Liver (tissue), 9 donors: Measurements from ENCODE around the gene DNAJA3. TPM values are rescaled to one million over a fixed set of nuclear protein-coding genes. Genes with fewer than 3 reads are reported as not detected.

Experiments used
- DNase-seq: peaks from one replicate; pipeline ENCODE4 v3.0.0-alpha.2; 2017; ENCODE audit warnings: low spot score
- H3K27ac ChIP-seq, 2 donors: one replicate each; pipeline ENCODE4 v1.7.0; 2013; ENCODE audit warnings: inconsistent platforms in 2 of 2, low read length in 2 of 2, control low read depth in 1 of 2, low read depth in 1 of 2, mild to moderate bottlenecking in 1 of 2
- H3K27me3 ChIP-seq, 4 donors: one replicate each; pipeline versions ENCODE4 v1.6.1 to v1.7.0; 2013; ENCODE audit warnings: low read length in 3 of 4, inconsistent platforms in 1 of 4, mild to moderate bottlenecking in 1 of 4, moderate library complexity in 1 of 4; ENCODE audit not compliant: control insufficient read depth in 4 of 4, insufficient read depth in 4 of 4
- H3K36me3 ChIP-seq, 4 donors: one replicate each; pipeline versions ENCODE4 v1.6.1 to v1.7.0; 2013; ENCODE audit warnings: low read length in 3 of 4, mild to moderate bottlenecking in 3 of 4, low read depth in 1 of 4, moderate library complexity in 1 of 4; ENCODE audit not compliant: control insufficient read depth in 4 of 4, insufficient read depth in 3 of 4
- H3K4me1 ChIP-seq, 4 donors: one replicate each; pipeline versions ENCODE4 v1.6.1 to v1.7.0; 2013; ENCODE audit warnings: low read length in 3 of 4, mild to moderate bottlenecking in 3 of 4, moderate library complexity in 1 of 4; ENCODE audit not compliant: control insufficient read depth in 4 of 4, insufficient read depth in 4 of 4
- H3K4me3 ChIP-seq, 3 donors: one replicate each; pipeline versions ENCODE4 v1.6.1 to v1.7.0; 2013; ENCODE audit warnings: low read length in 3 of 3, control low read depth in 1 of 3, low read depth in 1 of 3, mild to moderate bottlenecking in 1 of 3
- H3K9ac ChIP-seq, 2 donors: one replicate each; pipeline ENCODE4 v1.7.0; 2013; ENCODE audit warnings: low read length in 2 of 2, mild to moderate bottlenecking in 2 of 2, moderate library complexity in 2 of 2, control low read depth in 1 of 2, low read depth in 1 of 2
- H3K9me3 ChIP-seq, 4 donors: one replicate each; pipeline versions ENCODE4 v1.6.1 to v1.7.0; 2013; ENCODE audit warnings: low read length in 3 of 4; ENCODE audit not compliant: control insufficient read depth in 4 of 4
- EGR1 ChIP-seq, 2 donors: IDR thresholded peaks; 2 replicates each; pipeline ENCODE4 v1.6.1; 2016 to 2018; ENCODE audit warnings: antibody characterized with exemption in 2 of 2, low read depth in 2 of 2
- FOXA1 ChIP-seq: IDR thresholded peaks from 2 replicates; pipeline ENCODE4 v1.6.1; 2016; ENCODE audit warnings: antibody characterized with exemption
- FOXA2 ChIP-seq: IDR thresholded peaks from 2 replicates; pipeline ENCODE4 v1.6.1; 2016; ENCODE audit warnings: antibody characterized with exemption
- GABPA ChIP-seq, 2 donors: IDR thresholded peaks in 1 of 2; conservative IDR thresholded peaks in 1 of 2; 2 replicates each; pipeline ENCODE4 v1.6.1; 2016; ENCODE audit warnings: antibody characterized with exemption in 2 of 2, mild to moderate bottlenecking in 1 of 2, moderate library complexity in 1 of 2
- HNF4A ChIP-seq, 2 donors: conservative IDR thresholded peaks; 2 replicates each; pipeline ENCODE4 v1.6.1; 2016; ENCODE audit warnings: antibody characterized with exemption in 2 of 2, mild to moderate bottlenecking in 2 of 2
- HNF4G ChIP-seq: IDR thresholded peaks from 2 replicates; pipeline ENCODE4 v1.6.1; 2016; ENCODE audit warnings: antibody characterized with exemption
- JUND ChIP-seq, 2 donors: IDR thresholded peaks; 2 replicates each; pipeline ENCODE4 v1.6.1; 2016; ENCODE audit warnings: antibody characterized with exemption in 2 of 2
- NR2F2 ChIP-seq: IDR thresholded peaks from 2 replicates; pipeline ENCODE4 v1.6.1; 2016; ENCODE audit warnings: antibody characterized with exemption
- RAD21 ChIP-seq, 2 donors: IDR thresholded peaks; 2 replicates each; pipeline ENCODE4 v1.6.1; 2016; ENCODE audit warnings: antibody characterized with exemption in 2 of 2, mild to moderate bottlenecking in 2 of 2
- RXRA ChIP-seq, 2 donors: IDR thresholded peaks; 2 replicates each; pipeline ENCODE4 v1.6.1; 2017 to 2018; ENCODE audit warnings: antibody characterized with exemption in 2 of 2, mild to moderate bottlenecking in 1 of 2
- SP1 ChIP-seq: IDR thresholded peaks from 2 replicates; pipeline ENCODE4 v1.6.1; 2018; ENCODE audit warnings: antibody characterized with exemption, mild to moderate bottlenecking
- TAF1 ChIP-seq: conservative IDR thresholded peaks from 2 replicates; pipeline ENCODE4 v1.6.1; 2016; ENCODE audit warnings: antibody characterized with exemption, mild to moderate bottlenecking
- YY1 ChIP-seq: IDR thresholded peaks from 2 replicates; pipeline ENCODE4 v1.6.1; 2016; ENCODE audit warnings: antibody characterized with exemption, mild to moderate bottlenecking
- ZBTB33 ChIP-seq: IDR thresholded peaks from 2 replicates; pipeline ENCODE4 v1.6.1; 2016; ENCODE audit warnings: antibody characterized with exemption
- WGBS: extraction: QIAGEN DNeasy Blood & Tissue Kit; methylation state at CpG from one replicate; pipeline ENCODE4 v1.1.7; 2013; 5-methylcytosine and 5-hydroxymethylcytosine counted together
- polyA plus RNA-seq, 2 donors: library from polyadenylated mRNA; stranded (reverse) in 1 of 2; unstranded in 1 of 2; fragments of 200-250 nt in 1 of 2; fragments of >200 nt in 1 of 2; fragmentation: Nextera tagmentation in 1 of 2; extraction: Ambion mirVana in 1 of 2; gene quantifications; one replicate each; pipeline versions ENCODE4 v1.2.1 to v1.2.3, GENCODE V29; 2013 to 2015
- total RNA-seq, 2 donors: library from RNA; depleted of rRNA; stranded (reverse); fragments of >200 nt; gene quantifications; one replicate each; pipeline ENCODE4 v1.2.3, GENCODE V29; 2014
- TF ChIP-seq, protein P1 (sequence below): IDR thresholded peaks from 2 replicates; pipeline ENCODE4 v1.6.1; 2016; ENCODE audit warnings: antibody characterized with exemption
- TF ChIP-seq, protein P2 (sequence below): IDR thresholded peaks from 2 replicates; pipeline ENCODE4 v1.6.1; 2016; ENCODE audit warnings: antibody characterized with exemption, mild to moderate bottlenecking
- TF ChIP-seq, protein P3 (sequence below): fragments of 150-350 bp; IDR thresholded peaks from 2 replicates; pipeline ENCODE4 v1.5.1; 2017; ENCODE audit warnings: improper control_type of control experiment, low read depth, low read length; ENCODE audit not compliant: missing input control
- donor health status: healthy.
- donor health status: healthy.
- donor health status: healthy.
- donor health status: healthy.
- donor health status: healthy.

Gene DNAJA3
- total and polyA plus RNA-seq, 4 donors = 39.6 to 86.3 (median 65.6) TPM

GRCh38 chr16:4386451-4386805 is 39.2 kb upstream of the DNAJA3 start:
- TF ChIP-seq GABPA (IDR thresholded peaks at IDR 0.05 in 1 of 2, conservative IDR thresholded peaks at IDR 0.05 in 1 of 2) (no peak), SP1 (no peak), RAD21 (IDR thresholded peaks at IDR 0.05) (no peak), HNF4A (conservative IDR thresholded peaks at IDR 0.05) (no peak), YY1 (no peak), TAF1 (no peak), HNF4G (no peak), RXRA (IDR thresholded peaks at IDR 0.05) (no peak), JUND (IDR thresholded peaks at IDR 0.05) (no peak)
- TF ChIP-seq, protein P1, sequence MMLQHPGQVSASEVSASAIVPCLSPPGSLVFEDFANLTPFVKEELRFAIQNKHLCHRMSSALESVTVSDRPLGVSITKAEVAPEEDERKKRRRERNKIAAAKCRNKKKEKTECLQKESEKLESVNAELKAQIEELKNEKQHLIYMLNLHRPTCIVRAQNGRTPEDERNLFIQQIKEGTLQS = no peak
- TF ChIP-seq, protein P2, sequence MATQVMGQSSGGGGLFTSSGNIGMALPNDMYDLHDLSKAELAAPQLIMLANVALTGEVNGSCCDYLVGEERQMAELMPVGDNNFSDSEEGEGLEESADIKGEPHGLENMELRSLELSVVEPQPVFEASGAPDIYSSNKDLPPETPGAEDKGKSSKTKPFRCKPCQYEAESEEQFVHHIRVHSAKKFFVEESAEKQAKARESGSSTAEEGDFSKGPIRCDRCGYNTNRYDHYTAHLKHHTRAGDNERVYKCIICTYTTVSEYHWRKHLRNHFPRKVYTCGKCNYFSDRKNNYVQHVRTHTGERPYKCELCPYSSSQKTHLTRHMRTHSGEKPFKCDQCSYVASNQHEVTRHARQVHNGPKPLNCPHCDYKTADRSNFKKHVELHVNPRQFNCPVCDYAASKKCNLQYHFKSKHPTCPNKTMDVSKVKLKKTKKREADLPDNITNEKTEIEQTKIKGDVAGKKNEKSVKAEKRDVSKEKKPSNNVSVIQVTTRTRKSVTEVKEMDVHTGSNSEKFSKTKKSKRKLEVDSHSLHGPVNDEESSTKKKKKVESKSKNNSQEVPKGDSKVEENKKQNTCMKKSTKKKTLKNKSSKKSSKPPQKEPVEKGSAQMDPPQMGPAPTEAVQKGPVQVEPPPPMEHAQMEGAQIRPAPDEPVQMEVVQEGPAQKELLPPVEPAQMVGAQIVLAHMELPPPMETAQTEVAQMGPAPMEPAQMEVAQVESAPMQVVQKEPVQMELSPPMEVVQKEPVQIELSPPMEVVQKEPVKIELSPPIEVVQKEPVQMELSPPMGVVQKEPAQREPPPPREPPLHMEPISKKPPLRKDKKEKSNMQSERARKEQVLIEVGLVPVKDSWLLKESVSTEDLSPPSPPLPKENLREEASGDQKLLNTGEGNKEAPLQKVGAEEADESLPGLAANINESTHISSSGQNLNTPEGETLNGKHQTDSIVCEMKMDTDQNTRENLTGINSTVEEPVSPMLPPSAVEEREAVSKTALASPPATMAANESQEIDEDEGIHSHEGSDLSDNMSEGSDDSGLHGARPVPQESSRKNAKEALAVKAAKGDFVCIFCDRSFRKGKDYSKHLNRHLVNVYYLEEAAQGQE = no peak
- TF ChIP-seq, protein P3, sequence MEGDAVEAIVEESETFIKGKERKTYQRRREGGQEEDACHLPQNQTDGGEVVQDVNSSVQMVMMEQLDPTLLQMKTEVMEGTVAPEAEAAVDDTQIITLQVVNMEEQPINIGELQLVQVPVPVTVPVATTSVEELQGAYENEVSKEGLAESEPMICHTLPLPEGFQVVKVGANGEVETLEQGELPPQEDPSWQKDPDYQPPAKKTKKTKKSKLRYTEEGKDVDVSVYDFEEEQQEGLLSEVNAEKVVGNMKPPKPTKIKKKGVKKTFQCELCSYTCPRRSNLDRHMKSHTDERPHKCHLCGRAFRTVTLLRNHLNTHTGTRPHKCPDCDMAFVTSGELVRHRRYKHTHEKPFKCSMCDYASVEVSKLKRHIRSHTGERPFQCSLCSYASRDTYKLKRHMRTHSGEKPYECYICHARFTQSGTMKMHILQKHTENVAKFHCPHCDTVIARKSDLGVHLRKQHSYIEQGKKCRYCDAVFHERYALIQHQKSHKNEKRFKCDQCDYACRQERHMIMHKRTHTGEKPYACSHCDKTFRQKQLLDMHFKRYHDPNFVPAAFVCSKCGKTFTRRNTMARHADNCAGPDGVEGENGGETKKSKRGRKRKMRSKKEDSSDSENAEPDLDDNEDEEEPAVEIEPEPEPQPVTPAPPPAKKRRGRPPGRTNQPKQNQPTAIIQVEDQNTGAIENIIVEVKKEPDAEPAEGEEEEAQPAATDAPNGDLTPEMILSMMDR = no peak
- Histone ChIP-seq H3K4me1 (peaks cover 0 to 11% (median 2%) of the 10 kb centered on the region in 4 donors), H3K9ac (no peak overlapping the region), H3K27ac (no peak overlapping the region), H3K9me3 (no peaks in the 10 kb centered on the region), H3K4me3 (no peak overlapping the region), H3K36me3 (peaks cover 0 to 11% (median 4%) of the 10 kb centered on the region in 4 donors), H3K27me3 (no peaks in the 10 kb centered on the region)
- WGBS = 76% methylated on average over 8 of the region's 8 CpGs
- no peak for DNase-seq

DNA sequence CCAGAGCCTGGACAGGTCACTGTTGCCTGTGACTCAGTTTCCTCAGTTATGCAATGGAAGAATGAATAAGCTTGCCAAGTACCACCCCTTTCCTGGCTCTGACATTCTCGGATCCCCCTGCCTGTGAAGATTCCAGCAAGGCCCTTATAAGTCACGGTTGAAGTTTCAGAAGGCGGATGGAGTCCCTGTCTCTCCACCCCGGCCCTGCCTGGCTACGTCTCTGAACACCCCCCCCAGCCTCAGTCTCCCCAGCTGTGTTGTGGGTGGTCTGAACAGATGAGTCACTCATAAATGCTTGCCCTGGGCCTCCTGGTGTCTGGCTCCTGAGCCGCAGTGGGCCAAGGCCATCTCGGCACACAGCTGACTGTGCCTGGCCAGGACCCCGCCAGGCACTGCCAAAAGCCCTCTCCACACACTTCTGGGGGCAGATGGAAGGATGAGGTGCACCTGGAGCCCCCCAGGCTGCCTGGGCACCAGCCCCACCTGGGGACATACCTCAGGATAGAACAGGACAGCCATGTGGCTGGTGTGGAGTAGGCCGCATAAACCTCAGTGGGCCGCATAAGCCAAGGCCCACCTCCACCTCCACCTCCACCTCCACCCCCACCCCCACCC is 38.6 kb upstream of the DNAJA3 start:
- WGBS = 86% methylated on average over 10 of the region's 10 CpGs
- H3K9ac ChIP-seq = no peak overlapping the region
- H3K4me1 ChIP-seq = peaks cover 0 to 11% (median 0%) of the 10 kb centered on the region in 4 donors
- no peak overlapping the region for H3K4me3 ChIP-seq
- TF ChIP-seq JUND (IDR thresholded peaks at IDR 0.05) (no peak), SP1 (no peak), RXRA (IDR thresholded peaks at IDR 0.05) (no peak), RAD21 (IDR thresholded peaks at IDR 0.05) (no peak), HNF4G (no peak)
- no peaks in the 10 kb centered on the region for H3K9me3 ChIP-seq
- H3K36me3 ChIP-seq = peaks cover 0 to 5% (median 3%) of the 10 kb centered on the region in 4 donors
- no peak for DNase-seq
- no peaks in the 10 kb centered on the region for H3K27me3 ChIP-seq
- H3K27ac ChIP-seq = no peak overlapping the region

- 96% methylated on average over 20 of the region's 20 CpGs for WGBS
- Histone ChIP-seq H3K9me3 (no peaks in the 10 kb centered on the region), H3K27ac (no peak overlapping the region), H3K36me3 (peaks cover 0 to 3% (median 1%) of the 10 kb centered on the region in 4 donors), H3K4me3 (no peak overlapping the region), H3K9ac (no peak overlapping the region), H3K27me3 (no peaks in the 10 kb centered on the region), H3K4me1 (peaks cover 0 to 11% (median 0%) of the 10 kb centered on the region in 4 donors)
- no peak for DNase-seq
- TF ChIP-seq YY1 (no peak), EGR1 (IDR thresholded peaks at IDR 0.05; ENCODE audit: low read depth in 2 of 2) (no peak), HNF4G (no peak), FOXA2 (no peak), NR2F2 (no peak), ZBTB33 (no peak), HNF4A (conservative IDR thresholded peaks at IDR 0.05) (no peak), TAF1 (no peak), JUND (IDR thresholded peaks at IDR 0.05) (no peak), FOXA1 (no peak)
- TF ChIP-seq, protein P1 = no peak
- TF ChIP-seq, protein P3 = no peak
Measured at GRCh38 chr16:4387781-4388180, 37.9 kb upstream of the DNAJA3 start.
